HL-60/S4 treated with phorbol 12-myristate 13-acetate at 8.2 ng/mL for 4 days and 3 days (cell line): ENCODE data around the gene CYB5D1.
"Not testable (repeated sequence)": the region's sequence is repeated elsewhere in the genome, so short reads cannot be mapped to it uniquely, and the experiment has no call there.

Experiments
- in situ Hi-C: fragments of 300-500 bp; cut with MboI; formaldehyde crosslinking; loops from 2 replicates; pipeline ENCODE4 v1.15.0; 2022; ENCODE audit warnings: low sequenced_read_pairs

CYB5D1 gene

GRCh38 chr17:7857713-7858521, at the start of gene CYB5D1:
Gene CYB5D1, plus strand, starts transcription at chr17:7858003. Its CDS starts 132 bp downstream, at chr17:7858135.
- in situ Hi-C loops: no loop called here

GRCh38 chr17:7809086-7809790, 48.6 kb upstream of the CYB5D1 start:
- in situ Hi-C loops: no loop called here

GRCh38 chr17:7809791-7810343, 47.9 kb upstream of the CYB5D1 start:
- in situ Hi-C loops: not testable (repeated sequence)

- in situ Hi-C loops: no loop called here
Measured at GRCh38 chr17:7811251-7811650, 46.6 kb upstream of the CYB5D1 start.

GRCh38 chr17:7814969-7815368, 42.8 kb upstream of the CYB5D1 start:
- in situ Hi-C loops: no loop called here

- in situ Hi-C loops: no loop called here
Measured at GRCh38 chr17:7816926-7817642, 40.7 kb upstream of the CYB5D1 start.

- in situ Hi-C loops: no loop called here
Measured at GRCh38 chr17:7817643-7817964, 40.2 kb upstream of the CYB5D1 start.

- in situ Hi-C loops: no loop called here
Measured at GRCh38 chr17:7818026-7818425, 39.8 kb upstream of the CYB5D1 start.

GRCh38 chr17:7818746-7819645, 38.8 kb upstream of the CYB5D1 start:
- in situ Hi-C loops: no loop called here

GRCh38 chr17:7820231-7820630, 37.6 kb upstream of the CYB5D1 start:
- in situ Hi-C loops: no loop called here

GRCh38 chr17:7822126-7822525, 35.7 kb upstream of the CYB5D1 start:
- in situ Hi-C loops: no loop called here

GRCh38 chr17:7823581-7824001, 34.2 kb upstream of the CYB5D1 start:
- in situ Hi-C loops: no loop called here

GRCh38 chr17:7824021-7824924, 33.5 kb upstream of the CYB5D1 start:
- in situ Hi-C loops: no loop called here

GRCh38 chr17:7825206-7825990, 32.4 kb upstream of the CYB5D1 start:
- in situ Hi-C loops: loop anchor here (25.0 kb wide), 1 partner anchor 238 kb away; the partner anchor contains the start of genes CD68, MPDU1 and SOX15

GRCh38 chr17:7830616-7831015, 27.2 kb upstream of the CYB5D1 start:
- in situ Hi-C loops: loop anchor here (25.0 kb wide), 1 partner anchor 243 kb away; the partner anchor contains the start of genes CD68, MPDU1 and SOX15

GRCh38 chr17:7831233-7831632, 26.6 kb upstream of the CYB5D1 start:
- in situ Hi-C loops: loop anchor here (25.0 kb wide), 1 partner anchor 244 kb away; the partner anchor contains the start of genes CD68, MPDU1 and SOX15

- in situ Hi-C loops: loop anchor here (25.0 kb wide), 1 partner anchor 245 kb away; the partner anchor contains the start of genes CD68, MPDU1 and SOX15
Measured at GRCh38 chr17:7832431-7832830, 25.4 kb upstream of the CYB5D1 start.
